HepG2 (cell line): ENCODE data around the gene SLC38A4. TPM values are rescaled to one million over a fixed set of nuclear protein-coding genes. Genes with fewer than 3 reads are reported as not detected.

Source experiments
- ATAC-seq: fragments of 200-7000 bp; cut with Tn5 transposase; 3 replicates; pipeline ENCODE4 v1.9.1; 2020; ENCODE audit warnings: mild to moderate bottlenecking, moderate library complexity
- BruUV-seq: library from RNA; stranded (reverse); fragments of 400-500 nt; replicated peaks from 2 replicates; lab custom pipeline; 2021; lab: Mats Ljungman, UMichigan
- CTCF ChIA-PET: fragments of 300-600 bp; formaldehyde crosslinking; extraction: SDS; loops from one replicate; lab custom pipeline; 2021; ENCODE audit warnings: low total read pairs, inconsistent platforms, low intra/inter-chr PET ratio; lab: Yijun Ruan, JAX
- POLR2A ChIA-PET: fragments of 350-600 bp; sonication (Branson Sonifier 250); formaldehyde crosslinking; loops from one replicate; lab custom pipeline; 2020; ENCODE audit warnings: antibody characterized with exemption, inconsistent platforms; lab: Yijun Ruan, JAX
- DNase-seq: peaks from one replicate; pipeline ENCODE4 v3.0.0-alpha.2; 2015; ENCODE audit warnings: low spot score
- FAIRE-seq: peaks from 3 replicates; lab custom pipeline; 2011; peaks lifted over from hg19 to GRCh38; lab: Jason Lieb, UNC
- H2AFZ ChIP-seq: one replicate; pipeline ENCODE4 v1.6.1; 2011; ENCODE audit warnings: low read length, inconsistent platforms
- H3K27ac ChIP-seq: fragments of 300-600 bp; 3 replicates; pipeline ENCODE4 v1.8.0; 2011; ENCODE audit warnings: mixed run types, mild to moderate bottlenecking, mixed read lengths, low read length, inconsistent platforms; ENCODE audit not compliant: insufficient read depth; ENCODE audit errors: extremely low read length
- H3K27me3 ChIP-seq, 2 experiments: fragments of 200-600 bp in 1 of 2; 2 replicates in 1 of 2; 3 replicates in 1 of 2; pipeline versions ENCODE4 v1.6.0 to v1.8.0; 2011; ENCODE audit warnings: low read length in 2 of 2, mild to moderate bottlenecking in 2 of 2, moderate library complexity in 2 of 2, inconsistent platforms in 1 of 2; ENCODE audit not compliant: insufficient read depth in 2 of 2, control insufficient read depth in 1 of 2
- H3K36me3 ChIP-seq, 2 experiments: fragments of 200-600 bp in 1 of 2; replicated peaks in 1 of 2; 2 replicates in 1 of 2; 3 replicates in 1 of 2; pipeline versions ENCODE4 v1.5.1 to v1.8.0; 2011; ENCODE audit warnings: low read length in 2 of 2, inconsistent platforms in 1 of 2; ENCODE audit not compliant: insufficient read depth in 2 of 2, control insufficient read depth in 1 of 2
- H3K4me1 ChIP-seq: 2 replicates; pipeline ENCODE4 v1.5.1; 2012; ENCODE audit warnings: low read length, inconsistent platforms; ENCODE audit not compliant: insufficient read depth
- H3K4me2 ChIP-seq: 2 replicates; pipeline ENCODE4 v1.6.0; 2011; ENCODE audit warnings: low read depth, low read length, inconsistent platforms
- H3K4me3 ChIP-seq, 3 experiments: fragments of 200-600 bp in 1 of 3; sonication (generic), shearing (Covaris generic) in 1 of 3; replicated peaks in 1 of 3; 2 replicates each; pipeline ENCODE4 v1.5.1; 2011 to 2016; ENCODE audit warnings: low read length in 3 of 3, inconsistent platforms in 2 of 3, low read depth in 2 of 3, mild to moderate bottlenecking in 2 of 3, control low read depth in 1 of 3, mixed read lengths in 1 of 3; ENCODE audit not compliant: insufficient read depth in 1 of 3
- H3K79me2 ChIP-seq: one replicate; pipeline ENCODE4 v1.6.1; 2011; ENCODE audit warnings: low read length, inconsistent platforms; ENCODE audit not compliant: insufficient read depth
- H3K9ac ChIP-seq: 2 replicates; pipeline ENCODE4 v1.6.0; 2011; ENCODE audit warnings: mild to moderate bottlenecking, low read depth, low read length, inconsistent platforms; ENCODE audit not compliant: insufficient read depth
- H3K9me3 ChIP-seq: 2 replicates; pipeline ENCODE4 v1.5.1; 2012; ENCODE audit warnings: mild to moderate bottlenecking, low read length
- H4K20me1 ChIP-seq: 2 replicates; pipeline ENCODE4 v1.6.0; 2011; ENCODE audit warnings: inconsistent platforms, mild to moderate bottlenecking, low read length, moderate library complexity; ENCODE audit not compliant: insufficient read depth
- ADNP ChIP-seq: sonication (generic); formaldehyde crosslinking; IDR thresholded peaks from 2 replicates; pipeline ENCODE4 v1.4.0; 2020; ENCODE audit warnings: missing genetic modification reagents
- CHD4 ChIP-seq: fragments of 200-600 bp; sonication (generic); IDR thresholded peaks from 2 replicates; pipeline ENCODE4 v1.7.0; 2017; ENCODE audit warnings: mild to moderate bottlenecking, low read length, borderline replicate concordance
- JUN ChIP-seq: sonication (generic); formaldehyde crosslinking; IDR thresholded peaks from 2 replicates; pipeline ENCODE4 v1.4.0; 2020; ENCODE audit warnings: mild to moderate bottlenecking, missing genetic modification reagents
- NFYC ChIP-seq: IDR thresholded peaks from 2 replicates; pipeline ENCODE4 v1.6.1; 2016; ENCODE audit warnings: missing genetic modification reagents, missing compliant biosample characterization
- NR3C1 ChIP-seq: sonication (generic); formaldehyde crosslinking; IDR thresholded peaks from 2 replicates; pipeline ENCODE4 v1.4.0; 2020; ENCODE audit warnings: missing genetic modification reagents
- POLR2A ChIP-seq, 2 experiments: IDR thresholded peaks; 2 replicates each; pipeline ENCODE4 v1.6.1; 2011; ENCODE audit warnings: low read depth in 2 of 2, low read length in 2 of 2, mild to moderate bottlenecking in 1 of 2, moderate library complexity in 1 of 2; ENCODE audit not compliant: insufficient read depth in 1 of 2
- SETDB1 ChIP-seq: sonication (generic); formaldehyde crosslinking; IDR thresholded peaks from 2 replicates; pipeline ENCODE4 v1.5.1; 2020; ENCODE audit warnings: missing genetic modification reagents, mild to moderate bottlenecking, borderline replicate concordance
- SOX6 ChIP-seq, 2 experiments: fragments of 450-650 bp in 1 of 2; sonication (generic) in 1 of 2; formaldehyde crosslinking in 1 of 2; IDR thresholded peaks; 2 replicates each; pipeline versions ENCODE4 v1.4.0 to v1.6.1; 2017 to 2020; ENCODE audit warnings: antibody characterized with exemption in 1 of 2, mild to moderate bottlenecking in 1 of 2, missing genetic modification reagents in 1 of 2
- TEAD3 ChIP-seq: optimal IDR thresholded peaks from 2 replicates; pipeline ENCODE3; 2016; ENCODE audit warnings: borderline replicate concordance
- ZMYM3 ChIP-seq: sonication (generic); formaldehyde crosslinking; IDR thresholded peaks from 2 replicates; pipeline ENCODE4 v1.5.1; 2020; ENCODE audit warnings: mild to moderate bottlenecking, missing genetic modification reagents
- ZNF331 ChIP-seq: sonication (generic); formaldehyde crosslinking; IDR thresholded peaks from 2 replicates; pipeline ENCODE4 v1.4.0; 2020; ENCODE audit warnings: missing genetic modification reagents
- ZNF460 ChIP-seq: sonication (generic); formaldehyde crosslinking; IDR thresholded peaks from 2 replicates; pipeline ENCODE4 v1.5.1; 2020; ENCODE audit warnings: missing genetic modification reagents, mild to moderate bottlenecking, borderline replicate concordance
- ZNF629 ChIP-seq: sonication (generic); formaldehyde crosslinking; conservative IDR thresholded peaks from 2 replicates; pipeline ENCODE4 v1.5.0; 2020; ENCODE audit warnings: missing genetic modification reagents
- WGBS: methylation state at CpG from one replicate; pipeline ENCODE4 v1.1.6; 2017; ENCODE audit warnings: low lambda C conversion rate; 5-methylcytosine and 5-hydroxymethylcytosine counted together
- in situ Hi-C: cut with HindIII; loops from 2 replicates; pipeline ENCODE4 v1.10.0; 2017; ENCODE audit warnings: low pct_unique_long_range_greater_than_20kb; ENCODE audit not compliant: extremely low pct_ligation_motif_present
- intact Hi-C: fragments of 100-400 bp; cut with micrococcal nuclease; formaldehyde crosslinking; loops from one replicate; pipeline ENCODE4 v1.10.0; 2022; ENCODE audit not compliant: unreplicated experiment
- polyA plus RNA-seq, 8 experiments: library from polyadenylated mRNA; depleted of rRNA in 3 of 8; stranded (reverse) in 7 of 8; unstranded in 1 of 8; fragments of >200 nt; fragmentation: Illumina TruSeq in 4 of 8; extraction: Trizol in 4 of 8; gene quantifications; 2 replicates each; pipeline versions ENCODE4 v1.2.1 to v1.2.3, GENCODE V29; 2011 to 2016; ENCODE audit warnings: low read depth in 4 of 8, missing spikeins in 1 of 8, mixed read lengths in 1 of 8; ENCODE audit not compliant: insufficient read depth in 1 of 8
- total RNA-seq, 5 experiments: library from RNA; depleted of rRNA; stranded (reverse); fragments of >200 nt; fragmentation: Illumina TruSeq; extraction: Trizol; gene quantifications; 2 replicates each; pipeline ENCODE4 v1.2.3, GENCODE V29; 2016; ENCODE audit warnings: low read depth in 1 of 5
- TF ChIP-seq, protein P1 (sequence below): IDR thresholded peaks from 2 replicates; pipeline ENCODE4 v1.6.1; 2016; ENCODE audit warnings: missing genetic modification reagents, missing compliant biosample characterization
- TF ChIP-seq, protein P2 (sequence below): sonication (generic); formaldehyde crosslinking; IDR thresholded peaks from 2 replicates; pipeline ENCODE4 v1.4.0; 2020; ENCODE audit warnings: missing genetic modification reagents
- TF ChIP-seq, protein P3 (sequence below): sonication (generic); formaldehyde crosslinking; conservative IDR thresholded peaks from 2 replicates; pipeline ENCODE4 v1.4.0; 2020; ENCODE audit warnings: missing genetic modification reagents

The SLC38A4 gene
- total and polyA plus RNA-seq, 2 of the 13 experiments (the other 11 are each of a cell fraction or from before 2014, with no cell fraction given), result 3.5 to 5.2 TPM

DNA sequence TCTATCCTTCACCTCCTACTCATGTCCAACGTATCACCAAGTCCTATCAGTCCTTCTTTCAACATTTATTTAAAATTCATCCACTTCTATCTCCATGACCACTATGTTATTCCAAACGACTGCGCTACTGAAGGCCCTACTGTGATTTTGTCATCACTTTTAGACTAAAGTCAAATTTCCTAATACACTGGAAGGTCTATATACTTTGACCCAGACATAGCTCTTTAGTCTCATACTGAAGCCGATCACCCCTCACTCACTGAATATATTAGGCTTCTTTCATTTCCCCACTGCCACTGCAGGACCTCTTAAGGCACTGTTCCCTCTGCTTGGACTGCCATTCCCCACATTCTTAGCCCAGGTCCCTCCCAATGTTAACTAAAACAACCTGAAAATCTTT, 25.6 kb downstream of the SLC38A4 start:
- no TSS peak for BruUV-seq
- WGBS, result 82% methylated on average over 4 of the region's 4 CpGs

DNA sequence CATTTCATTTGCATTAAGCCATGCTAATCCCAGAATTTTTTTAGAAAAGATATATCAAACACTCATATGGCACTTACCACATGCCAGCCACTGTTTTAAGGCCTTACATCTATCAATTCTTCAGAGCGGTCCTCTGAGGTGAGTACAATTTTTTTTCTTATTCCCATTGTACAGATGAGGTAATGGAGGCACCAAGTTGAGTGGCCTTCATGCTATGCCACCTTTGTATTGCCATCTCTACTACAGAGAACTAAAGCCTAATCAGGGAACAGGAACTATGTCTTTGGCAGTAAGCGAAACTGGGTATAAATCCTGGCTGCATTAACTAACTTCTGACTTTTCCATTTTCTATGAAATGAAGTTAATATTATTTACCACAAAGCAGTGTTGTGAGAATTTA, 27.1 kb downstream of the SLC38A4 start:
- ChIA-PET POLR2A (interaction anchor here (1.0 kb wide), 1 partner anchor 441 kb away, joined by 3 read pairs; no protein-coding TSS in a partner anchor), CTCF (no interaction called here)
- intact Hi-C loops, result no loop called here
- ATAC-seq (no peak), DNase-seq (no peak), FAIRE-seq (no peak)
- no peaks in the 10 kb centered on the region; a peak in 1 of 5 replicates for H3K27me3 ChIP-seq
- BruUV-seq, result no TSS peak
- no peak overlapping the region for H3K4me2 ChIP-seq
- no peaks in the 10 kb centered on the region for H3K79me2 ChIP-seq
- H4K20me1 ChIP-seq, result no peaks in the 10 kb centered on the region
- 92% methylated on average over 2 of the region's 2 CpGs for WGBS
- peak overlapping the region; percentile 59 for H3K27ac ChIP-seq
- no peak for TF ChIP-seq ZNF460 (CRISPR knock-in tag)
- TF ChIP-seq, protein P1, sequence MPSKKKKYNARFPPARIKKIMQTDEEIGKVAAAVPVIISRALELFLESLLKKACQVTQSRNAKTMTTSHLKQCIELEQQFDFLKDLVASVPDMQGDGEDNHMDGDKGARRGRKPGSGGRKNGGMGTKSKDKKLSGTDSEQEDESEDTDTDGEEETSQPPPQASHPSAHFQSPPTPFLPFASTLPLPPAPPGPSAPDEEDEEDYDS, result no peak
- TF ChIP-seq SOX6 (IDR thresholded peaks at IDR 0.05), result no peak
- TF ChIP-seq SOX6 (CRISPR knock-in tag; IDR thresholded peaks at IDR 0.05), result no peak
- 0 out of 2 replicates have a peak, but pooled peaks have one; percentile 27 for TF ChIP-seq ZMYM3 (CRISPR knock-in tag)
- no peak for TF ChIP-seq NR3C1
- TF ChIP-seq CHD4, result peak; percentile 85; the same call in 1 of the 2 replicates
- peak; percentile 91 for TF ChIP-seq ZNF629 (CRISPR knock-in tag)
- TF ChIP-seq, protein P2, sequence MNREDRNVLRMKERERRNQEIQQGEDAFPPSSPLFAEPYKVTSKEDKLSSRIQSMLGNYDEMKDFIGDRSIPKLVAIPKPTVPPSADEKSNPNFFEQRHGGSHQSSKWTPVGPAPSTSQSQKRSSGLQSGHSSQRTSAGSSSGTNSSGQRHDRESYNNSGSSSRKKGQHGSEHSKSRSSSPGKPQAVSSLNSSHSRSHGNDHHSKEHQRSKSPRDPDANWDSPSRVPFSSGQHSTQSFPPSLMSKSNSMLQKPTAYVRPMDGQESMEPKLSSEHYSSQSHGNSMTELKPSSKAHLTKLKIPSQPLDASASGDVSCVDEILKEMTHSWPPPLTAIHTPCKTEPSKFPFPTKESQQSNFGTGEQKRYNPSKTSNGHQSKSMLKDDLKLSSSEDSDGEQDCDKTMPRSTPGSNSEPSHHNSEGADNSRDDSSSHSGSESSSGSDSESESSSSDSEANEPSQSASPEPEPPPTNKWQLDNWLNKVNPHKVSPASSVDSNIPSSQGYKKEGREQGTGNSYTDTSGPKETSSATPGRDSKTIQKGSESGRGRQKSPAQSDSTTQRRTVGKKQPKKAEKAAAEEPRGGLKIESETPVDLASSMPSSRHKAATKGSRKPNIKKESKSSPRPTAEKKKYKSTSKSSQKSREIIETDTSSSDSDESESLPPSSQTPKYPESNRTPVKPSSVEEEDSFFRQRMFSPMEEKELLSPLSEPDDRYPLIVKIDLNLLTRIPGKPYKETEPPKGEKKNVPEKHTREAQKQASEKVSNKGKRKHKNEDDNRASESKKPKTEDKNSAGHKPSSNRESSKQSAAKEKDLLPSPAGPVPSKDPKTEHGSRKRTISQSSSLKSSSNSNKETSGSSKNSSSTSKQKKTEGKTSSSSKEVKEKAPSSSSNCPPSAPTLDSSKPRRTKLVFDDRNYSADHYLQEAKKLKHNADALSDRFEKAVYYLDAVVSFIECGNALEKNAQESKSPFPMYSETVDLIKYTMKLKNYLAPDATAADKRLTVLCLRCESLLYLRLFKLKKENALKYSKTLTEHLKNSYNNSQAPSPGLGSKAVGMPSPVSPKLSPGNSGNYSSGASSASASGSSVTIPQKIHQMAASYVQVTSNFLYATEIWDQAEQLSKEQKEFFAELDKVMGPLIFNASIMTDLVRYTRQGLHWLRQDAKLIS (CRISPR knock-in tag), result no peak
- TF ChIP-seq, protein P3, sequence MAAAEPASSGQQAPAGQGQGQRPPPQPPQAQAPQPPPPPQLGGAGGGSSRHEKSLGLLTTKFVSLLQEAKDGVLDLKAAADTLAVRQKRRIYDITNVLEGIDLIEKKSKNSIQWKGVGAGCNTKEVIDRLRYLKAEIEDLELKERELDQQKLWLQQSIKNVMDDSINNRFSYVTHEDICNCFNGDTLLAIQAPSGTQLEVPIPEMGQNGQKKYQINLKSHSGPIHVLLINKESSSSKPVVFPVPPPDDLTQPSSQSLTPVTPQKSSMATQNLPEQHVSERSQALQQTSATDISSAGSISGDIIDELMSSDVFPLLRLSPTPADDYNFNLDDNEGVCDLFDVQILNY (CRISPR knock-in tag), result no peak
- TF ChIP-seq ADNP, result 0 out of 2 replicates have a peak, but pooled peaks have one; percentile 22
- no peak for TF ChIP-seq POLR2A (IDR thresholded peaks at IDR 0.05; ENCODE audit: insufficient read depth in 1 of 2, low read depth in 2 of 2, low read length in 2 of 2)
- no peak for TF ChIP-seq SETDB1
- no peak for TF ChIP-seq ZNF331 (CRISPR knock-in tag)
- in situ Hi-C loops, result no loop called here
- H3K4me1 ChIP-seq, result peaks cover 58% of the 10 kb centered on the region
- H3K36me3 ChIP-seq, result no peaks in the 10 kb centered on the region
- H3K4me3 ChIP-seq, result peak overlapping the region in 1 of 3 experiments; percentile 3; a peak in 1 of 6 replicates
- H3K9me3 ChIP-seq, result no peaks in the 10 kb centered on the region
- no peak overlapping the region for H2AFZ ChIP-seq
- 0 out of 2 replicates have a peak overlapping the region, but pooled peaks have one; percentile 33 for H3K9ac ChIP-seq

More for the DNA sequence above, 25.6 kb downstream of the SLC38A4 start:
- ChIA-PET CTCF (no interaction called here), POLR2A (no interaction called here)
- H3K27me3 ChIP-seq, result no peaks in the 10 kb centered on the region; a peak in 1 of 5 replicates
- H3K27ac ChIP-seq, result peak overlapping the region; percentile 31
- DNase-seq, result no peak
- no peak overlapping the region for H2AFZ ChIP-seq
- H3K36me3 ChIP-seq, result no peaks in the 10 kb centered on the region
- peaks cover 58% of the 10 kb centered on the region for H3K4me1 ChIP-seq
- H3K79me2 ChIP-seq, result no peaks in the 10 kb centered on the region
- H3K9me3 ChIP-seq, result no peaks in the 10 kb centered on the region
- H3K4me2 ChIP-seq, result no peak overlapping the region
- FAIRE-seq, result no peak
- ATAC-seq, result no peak; the same call in 2 of the 3 replicates
- no peak overlapping the region for H3K4me3 ChIP-seq
- in situ Hi-C loops (no loop called here), intact Hi-C loops (loop anchor here (2.0 kb wide), 1 partner anchor 15 kb away; no protein-coding TSS in a partner anchor)
- no peak overlapping the region for H3K9ac ChIP-seq
- TF ChIP-seq JUN (CRISPR knock-in tag) (no peak), TEAD3 (CRISPR knock-in tag) (peak; percentile 22), NFYC (CRISPR knock-in tag) (no peak)
- H4K20me1 ChIP-seq, result no peaks in the 10 kb centered on the region
